GM19351 (cell line): ENCODE results near the gene PRKCSH.

Experiments
- ATAC-seq: cut with Tn5 transposase; IDR thresholded peaks from one replicate; pipeline ENCODE4 v1.9.1; 2021; ENCODE audit warnings: mild to moderate bottlenecking, moderate library complexity; ENCODE audit not compliant: unreplicated experiment

PRKCSH gene

GRCh38 chr19:11475861-11476260, 40.4 kb downstream of the PRKCSH start:
- no peak for ATAC-seq

GRCh38 chr19:11478167-11479089, 43.0 kb downstream of the PRKCSH start:
- no peak for ATAC-seq

- ATAC-seq = no peak
Measured at GRCh38 chr19:11479090-11479897, 43.9 kb downstream of the PRKCSH start.

- ATAC-seq = no peak
Measured at GRCh38 chr19:11479898-11480714, 44.7 kb downstream of the PRKCSH start.

GRCh38 chr19:11480715-11481533, 45.5 kb downstream of the PRKCSH start, which contains the start of gene ELAVL3:
Gene ELAVL3, minus strand, starts transcription at chr19:11481046. Its CDS starts 438 bp downstream, at chr19:11480608.
- no peak for ATAC-seq

GRCh38 chr19:11481534-11482383, 46.3 kb downstream of the PRKCSH start:
- peak; percentile 80 for ATAC-seq

- ATAC-seq = peak; percentile 67
Measured at GRCh38 chr19:11482384-11483050, 47.1 kb downstream of the PRKCSH start.

- ATAC-seq = no peak
Measured at GRCh38 chr19:11483366-11484111, 48.1 kb downstream of the PRKCSH start.

- no peak for ATAC-seq
Measured at GRCh38 chr19:11485245-11485837, 49.9 kb downstream of the PRKCSH start.

GRCh38 chr19:11486661-11487503, 51.4 kb downstream of the PRKCSH start:
- no peak for ATAC-seq

- ATAC-seq = no peak
Measured at GRCh38 chr19:11489378-11489777, 53.9 kb downstream of the PRKCSH start.

GRCh38 chr19:11494634-11495285, 59.3 kb downstream of the PRKCSH start:
- ATAC-seq = no peak

GRCh38 chr19:11495481-11495880, 60.0 kb downstream of the PRKCSH start:
- no peak for ATAC-seq

GRCh38 chr19:11495885-11496284, 60.5 kb downstream of the PRKCSH start:
- ATAC-seq = no peak

GRCh38 chr19:11496391-11497163, 61.1 kb downstream of the PRKCSH start:
- ATAC-seq = no peak
